ENCODE measurements around the gene ADGRL2.

GRCh38 chr1:81754424-81754823 lies 46.3 kb upstream of the ADGRL2 start:
- TF ChIP-seq CTCF (IDR thresholded peaks at IDR 0.05; ENCODE audit: insufficient read depth, low read depth, low read length) (no peak), EZH2 (IDR thresholded peaks at IDR 0.05; ENCODE audit: insufficient read depth, low read length) (no peak)

Data from astrocyte (in vitro differentiated cells and primary cell).